Endometrial microvascular endothelial cells (primary cell): ENCODE results near the gene POMT2. TPM values are rescaled to one million over a fixed set of nuclear protein-coding genes. Genes with fewer than 3 reads are reported as not detected.
"Not testable (repeated sequence)": the region's sequence is repeated elsewhere in the genome, so short reads cannot be mapped to it uniquely, and the experiment has no call there.

Source experiments
- in situ Hi-C: cut with HindIII; loops from 2 replicates; pipeline ENCODE4 v1.10.0; 2017; ENCODE audit warnings: low sequenced_read_pairs, low pct_unique_long_range_greater_than_20kb; ENCODE audit errors: inconsistent ontology term
- total RNA-seq: library from RNA; depleted of rRNA; stranded (reverse); fragments of >200 nt; gene quantifications from one replicate; pipeline ENCODE4 v1.2.3, GENCODE V29; 2015; ENCODE audit errors: inconsistent ontology term

The POMT2 gene
- 16.4 TPM for total RNA-seq

DNA sequence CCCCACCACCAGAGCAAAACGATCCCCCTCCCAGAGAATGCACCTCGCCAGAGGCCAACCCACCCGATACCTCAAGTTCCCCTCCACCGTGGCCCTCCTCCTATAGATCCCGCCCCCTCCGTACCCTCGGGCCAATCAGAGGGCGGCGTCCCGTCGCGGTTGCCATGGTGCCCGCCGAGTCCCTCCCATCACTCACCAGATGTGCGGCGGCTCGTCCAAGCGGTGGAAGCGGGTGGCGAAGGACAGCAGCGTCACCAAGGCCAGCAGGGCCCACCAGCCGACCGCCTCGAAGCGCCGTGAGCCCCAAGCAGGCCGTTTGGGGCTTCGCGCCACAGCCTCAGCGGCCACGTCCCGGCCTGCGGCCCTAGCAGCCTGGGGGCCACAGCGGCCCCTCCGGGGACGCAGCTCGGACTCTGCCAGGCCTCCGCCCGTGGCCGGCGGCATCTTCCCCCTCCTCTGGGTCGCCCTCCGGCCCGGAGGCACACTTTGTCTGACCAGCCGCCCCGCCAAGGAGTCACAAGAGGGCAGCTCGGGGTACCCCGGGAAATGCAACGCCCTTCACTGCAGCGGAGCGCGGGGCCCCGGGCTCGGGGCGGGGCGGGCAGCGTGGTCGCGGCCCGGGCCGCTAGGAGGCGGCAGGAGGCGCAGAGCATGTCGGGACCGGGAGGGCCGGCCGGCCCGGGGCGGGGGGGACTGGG, at the start of gene POMT2:
TSS of gene POMT2 (minus strand) at position 646 of the 698 bp plus-strand sequence. CDS start at position 444, 202 bp downstream.
- in situ Hi-C loops, result no loop called here

DNA sequence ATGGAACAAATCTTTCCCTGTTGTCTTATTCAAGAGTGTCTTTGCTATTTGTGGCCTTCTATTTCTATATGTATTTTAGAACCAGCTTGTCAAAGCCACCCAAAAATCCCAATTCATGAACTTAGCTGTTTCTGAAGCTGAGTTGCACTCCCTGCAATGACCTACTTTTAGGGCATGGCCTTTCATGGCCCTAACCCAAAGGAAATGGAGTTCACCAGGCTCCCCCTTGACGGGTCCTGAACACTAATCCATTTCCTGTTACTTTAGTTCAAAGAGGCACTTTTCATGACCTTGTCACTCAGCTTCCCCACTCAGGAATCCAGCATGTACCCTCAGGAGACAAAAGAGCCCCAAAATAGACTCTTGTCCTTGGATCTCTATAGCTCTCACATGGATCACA, 48.6 kb upstream of the POMT2 start:
- in situ Hi-C loops, result no loop called here

- in situ Hi-C loops, result no loop called here
Observed at GRCh38 chr14:77364146-77364545, 43.5 kb upstream of the POMT2 start.

- in situ Hi-C loops, result no loop called here
Observed at GRCh38 chr14:77359626-77360025, 38.9 kb upstream of the POMT2 start.

GRCh38 chr14:77356899-77357298, 36.2 kb upstream of the POMT2 start:
- in situ Hi-C loops, result no loop called here

GRCh38 chr14:77355811-77356210, 35.1 kb upstream of the POMT2 start:
- in situ Hi-C loops, result no loop called here

DNA sequence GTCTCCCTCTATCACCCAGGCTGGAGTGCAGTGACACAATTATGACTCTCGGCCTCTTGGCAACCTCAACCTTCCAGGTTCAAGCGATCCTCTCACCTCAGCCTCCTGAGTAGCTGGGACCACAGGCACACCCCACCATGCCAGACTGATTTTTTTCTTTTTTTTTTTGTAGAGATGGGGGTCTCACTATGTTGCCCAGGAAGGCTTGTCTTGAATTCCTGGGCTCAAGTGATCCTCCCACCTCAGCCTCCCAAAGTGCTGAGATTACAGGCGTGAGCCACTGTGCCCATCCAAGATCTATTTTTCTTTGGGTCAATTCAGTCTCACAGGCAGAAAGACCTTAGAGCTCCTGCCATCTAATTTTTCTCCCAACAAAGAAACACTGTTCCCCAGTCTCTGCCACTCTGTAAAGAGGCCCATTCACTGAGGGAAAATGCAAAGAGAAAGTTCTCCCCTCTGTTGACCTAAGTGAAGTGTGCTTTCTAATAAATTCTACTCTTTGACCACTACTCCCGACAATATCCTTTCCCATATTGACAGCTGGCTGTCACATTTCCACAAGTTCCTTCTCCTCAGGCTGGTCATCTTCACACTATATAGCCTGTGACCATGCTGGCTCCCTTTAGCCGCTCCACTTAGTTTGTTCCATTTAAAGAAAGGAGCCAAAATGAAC, 32.9 kb upstream of the POMT2 start:
- in situ Hi-C loops, result no loop called here

- in situ Hi-C loops, result no loop called here
Observed at GRCh38 chr14:77347751-77348150, 27.1 kb upstream of the POMT2 start.

DNA sequence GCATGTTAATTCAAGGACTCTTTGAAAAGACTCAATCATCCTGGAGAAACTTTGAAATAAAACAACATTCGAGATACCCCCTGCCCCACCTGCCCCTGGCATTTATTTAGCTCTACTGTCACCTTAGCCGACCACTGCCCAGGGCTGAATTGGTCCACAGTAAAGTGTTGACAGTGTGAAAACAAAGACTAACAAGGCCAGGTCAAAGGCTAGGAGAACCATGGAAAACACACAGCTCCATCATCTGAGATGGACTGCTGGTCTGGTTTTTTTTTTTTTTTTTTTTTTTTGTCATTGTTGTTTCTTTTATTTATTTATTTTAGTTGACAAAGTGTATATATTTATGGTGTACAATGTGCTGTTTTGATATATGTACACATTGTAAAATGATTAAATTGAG, 25.8 kb upstream of the POMT2 start:
- in situ Hi-C loops, result no loop called here

DNA sequence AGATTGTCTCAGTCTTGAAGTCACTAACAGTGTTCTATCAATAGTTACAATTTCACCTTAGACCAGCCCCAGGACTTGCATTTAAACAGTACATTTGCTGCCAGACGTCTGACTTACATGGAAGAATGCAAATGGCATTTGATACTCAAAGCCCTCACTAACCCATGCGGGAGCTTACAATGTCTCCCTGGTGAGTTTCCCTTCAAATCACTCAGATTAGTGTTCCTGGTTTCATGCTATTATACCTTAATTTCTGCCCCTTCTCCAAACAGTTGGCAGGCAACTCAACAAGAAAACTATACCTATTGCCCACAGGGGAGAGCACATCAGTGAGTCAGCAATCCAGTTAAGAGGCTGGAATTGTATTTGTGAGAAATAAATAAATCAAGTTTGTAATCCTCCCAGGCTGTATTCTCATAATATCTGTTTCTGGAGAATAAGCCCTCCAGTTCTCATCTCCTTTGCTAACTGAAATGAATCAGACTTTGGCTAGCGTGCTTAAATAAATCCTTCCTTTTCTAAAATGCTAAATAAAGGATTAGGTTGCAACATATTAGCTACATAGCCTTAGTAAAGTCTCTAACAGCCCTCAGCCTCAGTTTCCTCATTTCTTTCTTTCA, 23.8 kb upstream of the POMT2 start:
- in situ Hi-C loops, result no loop called here

GRCh38 chr14:77343662-77344061, 23.0 kb upstream of the POMT2 start:
- in situ Hi-C loops, result no loop called here

GRCh38 chr14:77342726-77343397, 22.2 kb upstream of the POMT2 start:
- in situ Hi-C loops, result no loop called here

GRCh38 chr14:77340389-77340788, 19.7 kb upstream of the POMT2 start:
- in situ Hi-C loops, result no loop called here

- in situ Hi-C loops, result no loop called here
Observed at GRCh38 chr14:77339407-77339806, 18.7 kb upstream of the POMT2 start.

- in situ Hi-C loops, result no loop called here
Observed at GRCh38 chr14:77338302-77338701, 17.6 kb upstream of the POMT2 start.

DNA sequence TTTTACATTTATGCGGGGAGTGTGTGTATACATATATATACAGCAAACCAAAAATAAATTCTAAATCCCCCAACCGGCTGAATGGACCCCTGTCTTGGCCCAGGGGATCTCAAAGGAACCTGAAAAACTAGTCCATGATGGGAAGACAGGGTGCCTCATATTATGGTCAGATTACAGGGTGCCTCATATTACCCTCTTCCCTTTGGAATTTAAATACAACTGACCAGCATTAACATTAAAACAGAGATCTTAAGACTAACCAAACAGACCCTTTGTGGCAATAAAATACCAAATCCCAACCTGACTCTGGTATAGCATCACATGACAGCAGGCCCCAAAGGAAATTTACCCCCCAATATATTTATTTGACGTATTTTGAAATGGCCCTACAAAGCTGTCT, 17.2 kb upstream of the POMT2 start:
- in situ Hi-C loops, result no loop called here

- in situ Hi-C loops, result not testable (repeated sequence)
Observed at GRCh38 chr14:77337255-77337654, 16.6 kb upstream of the POMT2 start.

GRCh38 chr14:77335576-77335975, 14.9 kb upstream of the POMT2 start:
- in situ Hi-C loops, result no loop called here

- in situ Hi-C loops, result no loop called here
Observed at GRCh38 chr14:77329872-77330271, 9.2 kb upstream of the POMT2 start.

- in situ Hi-C loops, result no loop called here
Observed at GRCh38 chr14:77327111-77327510, 6.4 kb upstream of the POMT2 start.
